ENCODE results near the gene PSMG3.

The PSMG3 gene

GRCh38 chr7:1544896-1545416 is 24.9 kb downstream of the PSMG3 start:
- no peak for DNase-seq (ENCODE audit: low read depth)

- DNase-seq (ENCODE audit: low read depth): no peak
Observed at GRCh38 chr7:1544178-1544895, 25.5 kb downstream of the PSMG3 start.

GRCh38 chr7:1543826-1544177 is 26.0 kb downstream of the PSMG3 start:
- DNase-seq (ENCODE audit: low read depth): no peak

GRCh38 chr7:1542841-1543747 is 26.7 kb downstream of the PSMG3 start:
- DNase-seq (ENCODE audit: low read depth): no peak

GRCh38 chr7:1542329-1542728 is 27.5 kb downstream of the PSMG3 start:
- no peak for DNase-seq (ENCODE audit: low read depth)

DNA sequence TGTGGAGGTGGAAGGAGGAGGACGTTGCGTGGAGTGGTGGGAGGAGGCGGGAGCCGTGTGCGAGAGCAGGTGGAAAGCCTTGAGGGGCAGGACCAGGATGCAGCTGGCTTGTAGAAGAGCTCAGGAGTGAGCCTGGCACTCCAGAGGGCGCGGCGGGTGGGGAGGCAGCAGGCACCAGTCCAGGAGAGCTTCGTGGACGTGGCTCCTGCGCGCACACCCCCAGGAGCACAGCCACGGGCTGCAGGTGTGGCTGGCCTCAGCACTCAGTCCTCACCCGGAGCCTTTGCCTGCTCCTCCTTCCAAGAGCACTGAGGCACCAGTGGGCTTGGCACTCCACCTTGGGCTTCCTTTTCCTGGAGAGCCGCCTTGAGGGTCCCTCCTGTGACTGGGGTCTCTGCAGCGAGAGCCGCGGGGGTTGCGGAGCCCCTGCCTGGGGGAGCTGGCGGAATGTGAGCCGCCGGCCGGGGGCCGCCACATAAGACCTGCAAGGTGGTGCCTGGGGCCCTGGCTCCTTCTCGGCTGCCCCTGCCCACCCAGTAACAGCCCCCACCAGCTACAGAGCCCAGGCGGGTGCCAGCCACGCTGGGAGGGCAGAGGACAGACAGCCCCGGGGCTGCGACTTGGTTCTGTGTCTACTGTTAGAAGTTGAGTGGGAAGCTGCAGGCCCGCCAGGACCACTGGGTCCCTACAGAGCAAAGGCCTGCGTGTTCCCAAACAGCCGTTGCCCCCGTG is 28.2 kb downstream of the PSMG3 start:
- no peak for DNase-seq (ENCODE audit: low read depth)

DNA sequence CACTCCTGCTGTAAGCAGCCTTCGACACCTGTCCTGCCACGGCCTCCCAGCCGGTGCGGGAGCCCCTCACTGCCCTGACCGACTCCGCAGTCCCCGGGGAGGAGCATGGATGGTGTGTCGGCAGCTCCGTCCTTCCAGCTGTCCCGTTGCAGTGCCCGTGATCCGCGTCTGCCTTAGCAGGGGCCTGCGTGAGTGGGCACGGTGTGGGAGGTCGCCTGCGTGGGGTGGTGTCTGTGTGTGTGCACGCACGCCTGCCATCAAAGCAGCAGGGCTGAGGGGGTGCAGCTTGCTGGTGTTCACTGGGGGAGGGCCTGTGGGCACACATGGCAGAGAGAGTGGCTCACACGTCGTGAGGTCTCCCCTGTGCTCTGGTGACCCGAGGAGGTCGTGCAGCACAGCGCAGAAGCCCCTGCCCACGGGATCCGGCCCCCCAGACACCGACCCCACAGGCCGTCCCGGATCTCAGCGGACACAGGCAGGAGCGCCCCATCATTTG is 29.0 kb downstream of the PSMG3 start:
- DNase-seq (ENCODE audit: low read depth): no peak

DNA sequence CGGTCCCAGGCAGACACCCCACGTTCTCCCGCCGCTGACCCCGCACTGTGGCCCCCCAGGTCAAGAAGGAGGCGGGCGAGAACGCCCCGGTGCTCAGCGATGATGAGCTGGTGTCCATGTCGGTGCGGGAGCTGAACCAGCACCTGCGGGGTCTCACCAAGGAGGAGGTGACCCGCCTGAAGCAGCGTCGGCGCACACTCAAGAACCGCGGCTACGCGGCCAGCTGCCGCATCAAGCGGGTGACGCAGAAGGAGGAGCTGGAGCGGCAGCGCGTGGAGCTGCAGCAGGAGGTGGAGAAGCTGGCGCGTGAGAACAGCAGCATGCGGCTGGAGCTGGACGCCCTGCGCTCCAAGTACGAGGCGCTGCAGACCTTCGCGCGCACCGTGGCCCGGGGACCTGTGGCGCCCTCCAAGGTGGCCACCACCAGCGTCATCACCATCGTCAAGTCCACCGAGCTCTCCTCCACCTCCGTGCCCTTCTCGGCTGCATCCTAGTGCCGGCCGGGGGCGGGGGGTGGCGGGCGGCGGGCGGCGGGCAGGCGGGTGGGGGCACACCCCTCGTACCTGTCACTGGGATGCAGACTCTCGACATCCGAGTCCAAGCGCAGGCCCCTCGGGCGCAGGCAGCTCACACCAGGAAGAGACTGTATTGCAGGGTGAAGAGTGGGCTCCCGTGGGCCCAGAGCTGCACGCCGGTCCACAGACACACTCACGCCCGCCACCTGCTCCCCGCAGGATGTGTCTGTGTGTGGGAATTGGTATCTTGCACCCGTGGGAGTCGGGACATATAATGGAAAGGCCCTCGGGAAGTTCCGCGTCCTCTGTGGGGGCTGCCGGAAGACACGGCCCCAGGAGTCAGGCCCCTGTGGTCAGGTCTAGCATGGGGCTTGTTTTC is 29.7 kb downstream of the PSMG3 start:
- no peak for DNase-seq (ENCODE audit: low read depth)

DNA sequence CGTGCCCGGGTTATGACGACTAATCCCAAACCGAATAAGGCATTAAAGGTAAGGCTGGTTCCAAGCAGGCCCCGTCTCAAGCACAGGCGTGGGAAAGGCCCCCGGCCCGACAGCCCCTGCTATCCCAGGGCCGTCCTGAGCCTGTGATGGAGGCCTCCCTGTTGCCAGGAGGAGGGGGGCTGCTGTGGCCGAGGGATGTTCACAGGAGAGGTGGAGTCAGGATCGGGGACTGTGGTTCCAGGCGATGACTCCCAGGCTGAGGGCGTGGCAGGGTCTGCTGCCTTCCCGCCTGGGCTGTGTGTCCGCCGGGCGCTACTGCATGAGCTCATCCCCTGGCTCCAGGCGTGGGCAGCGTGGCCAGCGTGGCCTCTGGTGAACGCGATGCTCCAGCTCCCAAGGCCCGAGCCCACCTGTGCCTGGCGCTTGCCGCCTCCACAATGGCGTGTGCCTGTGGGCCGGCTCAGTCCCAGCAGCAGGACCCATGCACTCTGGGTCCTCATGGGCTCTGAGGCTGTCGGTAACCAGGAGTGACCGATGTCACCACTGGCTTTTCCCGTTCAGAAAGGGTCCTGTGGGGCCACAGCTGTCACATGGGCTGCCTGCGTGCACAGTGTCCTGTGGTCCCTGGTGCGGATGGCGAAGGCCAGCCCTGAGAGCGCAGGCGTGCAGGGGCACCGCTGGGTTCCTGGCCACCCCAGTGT is 30.5 kb downstream of the PSMG3 start:
- no peak for DNase-seq (ENCODE audit: low read depth)

DNA sequence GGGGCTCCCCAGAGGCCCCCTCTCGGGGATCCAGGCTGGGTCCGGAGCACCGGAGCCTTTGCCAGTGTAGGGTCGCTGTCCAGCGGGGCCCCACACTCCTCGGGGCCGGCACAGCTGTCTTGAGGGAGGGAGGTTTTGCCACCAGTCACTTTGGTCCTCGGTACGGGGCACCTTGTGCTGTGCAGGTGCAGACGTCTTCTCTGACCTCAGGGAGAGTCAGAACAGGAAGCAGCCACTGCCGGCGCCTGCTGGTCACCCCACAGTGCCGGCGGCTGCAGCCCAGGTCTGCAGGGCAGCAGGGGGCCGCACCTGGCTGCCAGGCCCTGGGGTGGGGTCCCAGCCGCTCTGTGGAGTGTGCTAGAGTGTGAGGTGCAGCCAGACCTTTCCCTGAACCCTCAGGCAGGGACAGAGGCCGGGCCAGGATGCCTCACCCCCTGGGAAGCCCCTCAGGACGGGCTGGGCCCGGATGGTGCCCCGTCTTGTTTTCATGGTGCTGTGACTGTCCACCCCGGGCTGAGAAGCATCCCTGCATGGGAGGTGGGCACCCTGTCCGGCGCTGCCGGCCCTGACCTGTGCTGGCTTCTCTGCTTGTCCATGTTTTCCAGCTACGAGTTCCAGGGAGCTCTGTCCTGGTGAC is 31.2 kb downstream of the PSMG3 start:
- DNase-seq (ENCODE audit: low read depth): no peak

GRCh38 chr7:1537535-1538412 is 32.1 kb downstream of the PSMG3 start:
- no peak for DNase-seq (ENCODE audit: low read depth)

DNA sequence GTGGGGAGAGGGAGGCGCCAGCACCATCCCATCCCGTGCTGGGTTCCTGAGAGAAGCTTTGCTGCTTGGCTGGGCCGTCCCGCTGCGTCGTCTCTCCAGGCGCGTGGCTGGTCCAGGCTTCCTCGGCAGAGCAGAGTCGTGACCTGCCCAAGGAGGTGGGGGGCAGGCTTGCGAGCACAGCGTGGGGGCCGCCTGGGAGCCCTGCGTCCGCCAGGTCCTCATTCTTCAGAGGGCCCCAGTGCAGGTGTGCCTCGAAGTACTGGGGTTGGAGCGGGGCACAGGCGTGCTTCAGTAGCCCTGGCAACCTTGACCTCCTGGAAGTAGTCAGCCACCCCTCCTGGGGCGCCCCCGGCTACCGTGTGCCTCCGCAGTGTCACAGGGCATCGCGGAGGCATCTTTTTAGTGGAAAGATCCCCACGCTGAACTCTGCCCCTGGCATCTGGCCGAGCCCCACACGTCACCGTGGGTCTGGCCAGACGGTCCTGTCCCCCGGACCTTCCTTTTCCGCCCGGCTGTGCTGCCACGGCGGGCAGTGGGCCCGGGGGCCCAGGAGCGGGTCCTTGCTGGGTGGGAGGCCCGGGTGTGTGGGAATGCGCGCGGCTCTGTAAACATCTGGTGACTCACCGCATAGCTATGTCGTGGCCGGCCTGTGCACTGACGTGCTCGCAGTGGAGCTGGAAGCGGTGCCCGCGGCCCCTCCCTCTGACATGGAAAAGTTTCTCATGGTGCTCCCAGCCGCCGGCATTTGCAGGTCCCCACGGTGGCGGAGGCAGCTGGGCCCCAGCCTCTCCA is 32.9 kb downstream of the PSMG3 start:
- no peak for DNase-seq (ENCODE audit: low read depth)

- DNase-seq (ENCODE audit: low read depth): no peak
Observed at GRCh38 chr7:1536455-1536742, 33.4 kb downstream of the PSMG3 start.

DNA sequence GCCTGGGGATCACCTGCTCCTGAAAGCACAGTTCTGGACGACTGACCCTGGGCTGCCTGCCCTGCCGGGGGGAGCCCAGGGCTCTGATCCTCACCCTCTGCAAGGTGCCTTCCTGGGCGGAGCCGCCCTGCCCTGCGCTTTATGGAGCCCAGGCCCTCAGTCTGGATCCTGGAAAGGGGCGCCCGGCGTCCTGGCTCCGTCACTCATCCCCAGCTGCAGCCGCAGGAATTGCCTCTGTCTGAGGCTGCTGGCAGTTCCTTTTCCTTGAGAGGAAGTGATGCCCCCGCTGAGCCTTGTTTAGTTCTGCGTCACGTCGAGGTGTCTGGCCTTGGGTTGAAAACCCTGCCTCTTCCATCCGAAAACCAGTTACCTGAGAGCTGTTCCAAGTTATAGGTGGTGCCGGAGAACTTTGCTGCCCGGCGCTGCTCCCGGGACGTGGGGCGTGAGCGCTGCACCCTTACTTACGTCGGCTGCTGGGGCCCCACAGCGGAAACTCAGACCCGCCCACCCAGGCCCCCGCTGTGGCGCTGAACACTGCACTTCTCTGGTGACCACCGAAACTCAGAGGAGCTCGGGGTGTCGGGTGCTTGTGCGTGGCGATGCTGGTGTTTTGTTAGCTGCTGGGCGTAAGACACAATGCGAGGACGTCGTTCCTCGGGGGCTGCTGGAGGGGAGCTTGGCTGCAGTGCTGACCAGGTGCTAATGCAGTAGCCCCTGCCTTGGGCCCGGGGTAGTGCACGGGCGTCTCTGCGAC is 34.0 kb downstream of the PSMG3 start:
- no peak for DNase-seq (ENCODE audit: low read depth)

GRCh38 chr7:1535100-1535458 is 34.8 kb downstream of the PSMG3 start:
- DNase-seq (ENCODE audit: low read depth): no peak

GRCh38 chr7:1534330-1535099 is 35.3 kb downstream of the PSMG3 start:
- DNase-seq (ENCODE audit: low read depth): no peak
